Measurements from ENCODE around the gene PPL.
"Not testable (repeated sequence)": the region's sequence is repeated elsewhere in the genome, so short reads cannot be mapped to it uniquely, and the experiment has no call there.

Gene PPL

DNA sequence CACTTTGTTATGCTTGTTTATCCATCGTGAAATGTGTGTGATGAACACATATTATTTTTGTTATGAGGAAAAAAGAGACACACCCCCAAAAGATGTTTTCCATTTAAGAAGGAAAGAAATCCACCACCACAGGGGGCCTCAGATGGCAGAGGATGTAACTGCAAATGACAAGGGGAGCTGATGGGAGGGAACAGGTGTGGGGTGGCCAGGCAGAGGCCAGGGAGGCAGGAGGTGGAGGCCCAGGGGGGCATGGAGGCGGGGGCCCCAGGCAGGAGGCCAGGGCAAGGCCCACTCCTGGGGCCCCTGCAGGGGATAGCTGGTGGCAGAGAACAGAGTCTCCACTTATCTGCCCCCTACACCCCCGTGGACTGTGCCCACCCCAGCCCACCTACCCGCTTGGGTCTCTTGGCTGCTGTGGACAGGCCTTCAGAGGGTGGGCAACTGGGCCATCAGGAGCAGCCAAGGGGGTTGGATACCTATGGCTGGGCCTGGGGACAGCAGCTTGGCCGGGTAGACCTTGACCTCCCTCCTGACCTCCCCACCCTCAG is 28.0 kb downstream of the PPL start:
- no peak for DNase-seq

- DNase-seq = no peak
These were observed 31.9 kb downstream of the PPL start for GRCh38 chr16:4904942-4905615.

GRCh38 chr16:4904108-4904941 is 32.6 kb downstream of the PPL start:
- DNase-seq = no peak

GRCh38 chr16:4902038-4902437 is 34.9 kb downstream of the PPL start:
- DNase-seq = no peak

DNA sequence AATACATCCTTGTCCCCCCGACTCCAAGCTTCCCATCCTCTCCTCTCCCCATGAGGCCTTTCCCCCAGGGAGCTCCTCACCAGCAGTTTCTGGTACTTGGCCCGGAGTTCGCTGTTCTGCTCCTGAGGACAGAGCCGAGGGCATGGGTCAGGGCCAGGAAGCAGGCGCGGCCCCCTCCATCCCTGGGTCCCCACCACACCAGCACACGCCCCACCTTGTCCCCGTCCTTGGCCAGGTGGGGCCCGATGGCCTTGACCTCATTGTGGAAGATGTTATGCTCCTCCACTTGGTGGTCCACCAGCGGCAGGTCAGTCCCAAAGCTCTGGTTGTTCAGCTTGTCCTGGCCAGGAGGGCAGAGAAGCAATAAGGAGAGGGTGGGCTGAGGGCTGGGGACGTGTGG is 36.2 kb downstream of the PPL start:
- no peak for DNase-seq

- no peak for DNase-seq
These were observed 36.9 kb downstream of the PPL start for GRCh38 chr16:4900036-4900435.

DNA sequence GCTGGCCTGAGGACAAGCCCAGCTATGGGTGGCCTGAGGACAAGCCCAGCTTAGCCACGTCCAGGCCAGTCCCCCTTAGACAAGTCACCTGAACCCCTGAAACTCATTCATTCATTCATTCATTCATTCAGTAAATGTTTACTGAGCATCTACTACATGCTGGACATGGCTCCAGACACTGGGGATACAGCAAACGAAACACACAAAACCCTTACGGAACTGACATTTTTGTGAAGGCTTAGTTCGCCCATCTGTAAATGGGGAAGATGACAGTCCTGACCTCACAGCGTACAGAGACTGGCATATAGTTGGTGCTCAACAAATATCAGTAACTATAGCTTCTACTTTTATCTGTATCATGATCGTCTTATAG is 37.5 kb downstream of the PPL start:
- DNase-seq = no peak

DNA sequence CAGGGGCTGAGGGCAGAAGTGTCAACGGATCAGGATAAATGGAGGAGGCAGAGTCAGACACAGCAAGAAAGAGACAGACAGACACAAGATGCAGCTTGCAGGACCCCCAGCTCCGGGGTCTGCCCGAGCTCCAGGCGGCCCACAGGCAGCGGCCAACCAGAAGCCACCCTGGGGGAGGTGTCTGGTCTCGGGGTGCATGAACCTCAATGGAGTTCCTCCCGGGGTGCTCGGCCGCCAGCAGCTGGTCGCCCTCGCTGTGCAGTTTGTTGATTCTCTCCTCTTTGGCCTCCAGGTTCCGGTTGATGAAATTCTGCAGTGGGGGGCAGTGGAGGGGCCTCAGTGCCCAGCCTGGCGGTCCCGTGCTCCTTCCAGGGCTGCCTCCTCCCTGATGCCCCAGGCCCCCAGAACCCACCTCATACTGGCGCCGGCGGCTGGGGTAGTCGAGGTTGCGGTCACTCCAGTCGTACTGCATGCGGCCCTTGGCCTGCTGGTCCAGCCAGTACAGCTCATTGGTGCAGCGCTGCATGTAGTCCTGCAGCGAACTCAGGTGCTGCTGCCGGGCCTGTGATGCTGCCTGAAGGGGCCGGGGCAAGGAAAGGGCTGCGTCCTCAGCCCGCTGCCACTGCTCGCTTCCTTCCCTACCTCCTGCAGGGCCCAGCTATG is 38.0 kb downstream of the PPL start:
- no peak for DNase-seq

- DNase-seq = no peak
These were observed 39.6 kb downstream of the PPL start for GRCh38 chr16:4897328-4897727.

DNA sequence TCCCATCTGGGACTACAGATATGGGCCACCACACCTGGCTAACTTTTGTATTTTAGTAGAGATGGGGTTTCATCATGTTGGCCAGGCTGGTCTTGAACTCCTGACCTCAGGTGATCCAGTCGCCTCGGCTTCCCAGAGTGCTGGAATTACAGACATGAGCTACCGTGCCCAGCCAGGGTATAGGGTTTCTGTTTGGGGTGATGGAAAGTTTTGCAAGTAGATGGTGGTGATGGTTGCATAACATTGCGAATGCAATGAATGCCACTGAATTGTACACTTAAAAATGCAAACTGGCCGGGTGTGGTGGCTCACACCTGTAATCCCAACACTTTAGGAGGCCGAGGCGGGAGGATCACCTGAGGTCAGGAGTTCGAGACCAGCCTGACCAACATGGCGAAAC is 40.2 kb downstream of the PPL start:
- not testable (repeated sequence) for DNase-seq

DNA sequence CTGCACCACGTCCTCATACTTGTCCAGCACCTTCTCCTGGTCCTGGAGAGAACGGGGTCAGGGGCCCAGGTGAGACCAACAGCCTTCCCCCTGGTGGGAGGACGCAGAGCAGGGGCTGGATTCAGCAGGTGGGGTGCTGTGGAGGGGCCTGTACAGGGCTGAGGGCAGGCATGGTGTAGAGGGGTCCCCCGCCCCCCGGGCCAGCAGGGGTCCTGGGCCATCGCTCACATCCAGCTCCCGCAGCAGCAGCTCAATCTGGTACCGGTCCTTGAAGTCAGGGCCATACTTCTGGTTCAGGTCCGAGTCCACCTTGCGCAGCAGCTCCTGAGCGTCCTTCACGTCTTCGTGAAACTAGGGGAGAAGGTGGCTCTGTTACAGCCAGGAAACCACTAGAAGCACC is 41.6 kb downstream of the PPL start:
- no peak for DNase-seq

GRCh38 chr16:4894276-4895150 is 42.4 kb downstream of the PPL start:
- no peak for DNase-seq

GRCh38 chr16:4893103-4893862 is 43.7 kb downstream of the PPL start:
- no peak for DNase-seq

DNA sequence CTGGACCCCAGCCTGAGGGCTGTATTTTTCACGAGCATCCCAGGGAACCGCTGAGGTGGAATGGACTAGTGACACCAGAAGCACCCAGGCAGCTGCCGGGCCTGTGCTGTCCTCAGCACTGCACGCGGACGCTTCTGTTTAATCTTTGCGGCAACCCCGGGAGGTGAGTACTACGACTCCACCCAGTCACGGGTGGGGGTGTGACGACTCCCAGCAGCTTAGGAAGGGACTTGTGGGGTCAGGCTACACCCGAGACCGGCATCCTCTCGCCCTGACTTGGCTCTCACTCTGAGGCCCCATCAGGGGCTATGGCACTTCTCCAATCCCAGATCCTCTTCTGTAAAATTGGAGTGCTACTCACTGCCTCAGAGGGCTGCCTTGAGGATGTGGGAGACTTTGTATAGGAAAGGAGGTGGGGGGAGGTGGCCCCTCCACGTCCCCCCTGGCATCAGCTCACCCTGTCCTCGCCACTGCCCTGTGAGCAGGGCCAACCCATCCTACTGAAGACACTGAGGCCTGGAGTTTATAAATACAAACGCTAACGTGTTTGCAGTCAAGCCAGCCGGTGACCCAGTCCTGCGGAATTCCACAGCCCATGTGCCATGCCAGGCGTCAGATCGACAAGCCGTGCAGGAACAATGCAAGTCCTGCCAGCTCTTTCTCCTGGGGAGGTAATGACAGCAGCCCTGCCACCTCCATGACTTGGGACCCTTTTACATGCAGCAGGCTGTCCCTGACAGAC is 44.4 kb downstream of the PPL start:
- no peak for DNase-seq

DNA sequence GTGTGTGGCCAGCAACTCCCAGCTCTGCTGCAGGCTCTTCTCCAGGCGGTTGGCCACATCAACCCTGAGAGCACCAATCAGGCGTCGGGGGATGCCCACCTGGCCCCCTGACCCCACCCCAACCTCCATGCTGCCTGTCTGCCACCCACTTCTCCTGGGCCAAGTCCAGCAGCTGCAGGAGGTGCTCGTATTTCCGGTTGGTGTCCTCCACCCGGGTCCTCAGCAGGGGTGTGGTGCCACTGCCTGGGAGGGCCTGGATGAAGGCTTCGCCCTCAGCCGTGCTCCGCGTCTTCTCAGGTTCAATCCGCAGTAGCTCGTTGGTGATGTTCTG is 45.1 kb downstream of the PPL start:
- DNase-seq = no peak

DNA sequence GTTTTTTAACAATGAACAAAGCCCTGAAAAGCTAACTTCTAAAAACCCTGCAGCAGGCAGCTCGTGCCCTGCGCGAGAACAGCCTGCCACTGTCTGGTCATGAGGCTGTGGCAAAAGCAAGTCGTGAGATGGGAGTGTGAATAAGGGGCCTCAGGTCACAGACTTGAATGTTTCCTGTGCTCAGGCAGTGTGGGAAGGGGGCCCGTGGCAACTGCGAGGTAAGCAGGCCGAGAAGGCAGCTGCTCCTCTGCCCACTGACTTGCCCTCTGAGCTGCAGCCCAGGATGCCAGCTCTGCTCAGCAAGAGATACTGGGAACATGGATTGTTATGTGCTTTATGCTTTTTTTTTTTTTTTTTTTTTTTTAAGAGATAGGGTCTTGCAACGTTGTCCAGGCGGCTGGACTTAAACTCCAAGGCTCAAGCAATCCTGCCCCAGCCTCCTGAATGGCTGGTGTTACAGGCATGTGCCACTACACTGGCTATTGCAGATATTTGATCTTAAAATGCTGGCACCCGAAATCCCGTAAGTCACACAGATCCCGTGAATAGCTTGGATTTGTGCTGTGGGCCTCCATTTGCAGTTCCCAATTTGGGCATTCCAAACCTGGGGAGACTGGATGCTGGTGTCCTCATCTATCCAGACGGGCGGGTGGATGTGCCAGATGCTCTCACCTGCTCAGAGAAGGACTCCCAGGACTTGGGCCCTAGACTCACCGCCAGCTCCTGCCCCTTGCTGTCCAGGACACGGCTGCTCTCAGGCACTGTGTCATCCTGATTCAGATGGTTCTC is 45.7 kb downstream of the PPL start:
- no peak for DNase-seq

DNA sequence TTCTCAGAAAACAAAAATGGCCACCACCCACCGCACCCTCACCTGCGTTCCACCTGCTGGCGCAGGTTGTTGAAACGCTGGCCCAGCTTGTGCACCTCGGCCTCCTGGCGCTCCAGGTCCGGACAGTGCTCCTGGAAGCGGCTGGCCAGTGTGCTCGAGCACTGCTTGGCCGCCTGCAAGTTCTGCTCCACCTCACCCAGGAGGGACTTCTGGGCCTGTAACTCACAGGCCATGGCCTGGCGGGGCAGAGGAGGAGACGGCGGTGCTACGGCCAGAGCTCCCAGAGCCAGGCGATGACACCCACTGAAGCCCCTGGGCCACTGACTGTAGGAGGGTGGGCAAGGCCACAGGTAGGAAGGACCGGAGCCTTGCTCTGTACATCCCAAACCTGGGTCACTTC is 46.3 kb downstream of the PPL start:
- DNase-seq = no peak

GRCh38 chr16:4890026-4890425 is 46.9 kb downstream of the PPL start:
- DNase-seq = no peak

DNA sequence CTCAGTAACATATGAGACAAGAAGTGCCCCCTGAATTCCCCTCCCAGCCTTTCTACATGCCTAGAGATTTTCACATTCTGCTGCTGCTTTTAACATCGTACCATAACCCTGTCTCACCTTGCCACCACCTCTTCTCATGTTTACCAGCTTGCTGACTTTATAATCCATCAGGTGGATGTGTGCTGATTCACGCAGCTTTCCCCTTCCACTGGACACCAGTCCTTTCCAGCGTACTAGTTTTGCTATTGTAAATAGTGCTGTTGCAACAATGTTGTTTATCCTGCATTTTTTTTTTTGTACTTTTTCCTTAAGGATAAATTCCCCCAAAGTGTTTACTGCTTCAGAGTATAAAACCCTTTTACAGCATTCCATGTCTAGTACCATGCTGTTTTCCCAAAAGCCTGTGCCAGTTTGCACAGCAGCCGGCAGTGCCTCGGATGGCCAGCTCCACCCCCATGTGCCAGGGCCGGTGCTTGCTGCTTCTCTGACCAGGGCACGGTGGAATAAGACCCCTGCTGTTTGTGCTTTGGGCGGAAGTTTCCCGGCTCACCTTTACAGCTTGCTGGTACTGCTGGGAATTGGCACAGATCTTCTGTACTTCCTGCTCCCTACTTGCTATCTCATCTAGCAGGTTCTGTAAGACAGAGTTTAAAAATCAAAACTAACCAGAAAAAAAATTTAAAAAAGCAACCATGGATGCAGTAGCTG is 48.4 kb downstream of the PPL start:
- no peak for DNase-seq

- DNase-seq = no peak
These were observed 50.8 kb downstream of the PPL start for GRCh38 chr16:4886151-4886550.

All from NCI-H1436 treated with DMSO at 0.1 percent for 48 hours (cell line).